Stimulated activated CD4-positive, alpha-beta T cell treated with anti-CD3 and anti-CD28 coated beads, Interleukin-15, amount 100 ng/mL, for 48 hours (primary cell): ENCODE results near the gene DUSP3.

Source experiments
- DNase-seq, 2 donors: peaks; one replicate each; pipeline ENCODE4 v3.0.0-alpha.2; 2020; ENCODE audit warnings: low read depth in 2 of 2

DUSP3 gene

GRCh38 chr17:43769426-43769825, 9.4 kb downstream of the DUSP3 start:
- no peak for DNase-seq

GRCh38 chr17:43768943-43769342, 9.8 kb downstream of the DUSP3 start:
- no peak for DNase-seq

- DNase-seq, result no peak
Observed at GRCh38 chr17:43768382-43768781, 10.4 kb downstream of the DUSP3 start.

GRCh38 chr17:43767713-43768059, 11.1 kb downstream of the DUSP3 start:
- no peak for DNase-seq

- DNase-seq, result no peak
Observed at GRCh38 chr17:43767053-43767712, 11.6 kb downstream of the DUSP3 start.

GRCh38 chr17:43766413-43767052, 12.2 kb downstream of the DUSP3 start:
- peak in 1 of 2 donors; percentile 28 for DNase-seq

GRCh38 chr17:43760254-43760852, 18.4 kb downstream of the DUSP3 start:
- peak; percentile 84 to 87 for DNase-seq

- DNase-seq, result no peak
Observed at GRCh38 chr17:43759836-43760235, 18.9 kb downstream of the DUSP3 start.

- DNase-seq, result no peak
Observed at GRCh38 chr17:43758497-43759174, 20.1 kb downstream of the DUSP3 start, which contains the start of gene SOST. TSS of gene SOST (minus strand) at chr17:43758791. CDS start at chr17:43758741, 50 bp downstream.

- no peak for DNase-seq
Observed at GRCh38 chr17:43758086-43758485, 20.7 kb downstream of the DUSP3 start.

- no peak for DNase-seq
Observed at GRCh38 chr17:43757171-43757660, 21.6 kb downstream of the DUSP3 start.

- DNase-seq, result no peak
Observed at GRCh38 chr17:43756201-43756600, 22.6 kb downstream of the DUSP3 start.

- DNase-seq, result no peak
Observed at GRCh38 chr17:43755389-43755875, 23.3 kb downstream of the DUSP3 start.

GRCh38 chr17:43754947-43755346, 23.8 kb downstream of the DUSP3 start:
- DNase-seq, result no peak

- DNase-seq, result no peak
Observed at GRCh38 chr17:43753493-43754129, 25.2 kb downstream of the DUSP3 start.

GRCh38 chr17:43750153-43750552, 28.6 kb downstream of the DUSP3 start:
- no peak for DNase-seq

- DNase-seq, result no peak
Observed at GRCh38 chr17:43745541-43745940, 33.2 kb downstream of the DUSP3 start.

- DNase-seq, result no peak
Observed at GRCh38 chr17:43741636-43742035, 37.1 kb downstream of the DUSP3 start.

GRCh38 chr17:43740541-43740940, 38.2 kb downstream of the DUSP3 start:
- DNase-seq, result no peak

GRCh38 chr17:43737722-43738121, 41.1 kb downstream of the DUSP3 start:
- no peak for DNase-seq

- DNase-seq, result no peak
Observed at GRCh38 chr17:43736389-43736788, 42.4 kb downstream of the DUSP3 start.

GRCh38 chr17:43734376-43734775, 44.4 kb downstream of the DUSP3 start:
- DNase-seq, result no peak
